Limb (tissue), 2 donors: ENCODE measurements around the gene RERG.

Experiments
- DNase-seq, 2 donors: peaks; one replicate each; pipeline ENCODE4 v3.0.0-alpha.2; 2016; ENCODE audit errors: extremely low spot score in 2 of 2

The RERG gene

GRCh38 chr12:15188127-15188526 is 33.1 kb downstream of the RERG start:
- DNase-seq, result no peak

GRCh38 chr12:15186597-15186996 is 34.6 kb downstream of the RERG start:
- no peak for DNase-seq

DNA sequence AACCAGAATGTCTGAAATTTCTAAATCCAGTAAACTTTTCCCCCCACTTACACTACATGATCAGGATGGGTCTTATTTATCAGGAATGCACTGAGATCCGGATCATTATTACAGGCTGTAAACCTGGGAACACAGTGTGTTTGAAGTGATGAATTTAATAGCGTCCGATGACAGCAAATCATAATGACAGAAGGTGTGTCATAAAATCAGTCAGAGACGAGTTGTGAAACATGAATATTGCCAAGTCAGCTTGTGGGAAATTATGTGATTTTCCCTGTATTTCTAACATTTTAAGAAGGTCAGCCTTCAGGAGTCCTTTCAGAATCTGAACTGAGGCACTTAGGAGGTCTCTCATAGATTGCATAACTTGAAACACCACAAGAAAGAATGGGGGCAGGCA is 36.7 kb downstream of the RERG start:
- DNase-seq, result no peak

DNA sequence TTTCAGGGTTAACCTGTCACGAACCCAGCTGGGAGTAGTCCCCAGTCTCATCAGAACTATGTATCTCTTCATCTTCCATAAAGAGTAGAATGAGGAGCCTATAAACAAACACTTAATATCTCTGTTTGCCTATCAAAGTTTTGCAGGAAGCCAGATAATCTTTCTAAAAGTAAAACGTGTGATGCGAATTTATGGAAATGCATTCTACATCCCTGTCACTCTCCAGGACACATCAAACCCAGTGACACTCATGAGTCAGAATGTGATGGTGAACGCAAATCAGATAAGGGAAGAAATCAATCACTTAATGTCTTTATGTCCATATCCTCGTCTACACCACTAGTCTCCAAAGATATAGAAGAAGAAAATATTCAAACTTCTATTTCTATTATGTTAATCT is 37.4 kb downstream of the RERG start:
- DNase-seq, result no peak

- DNase-seq, result no peak
Observed at GRCh38 chr12:15181017-15181683, 40.1 kb downstream of the RERG start.

- DNase-seq, result no peak
Observed at GRCh38 chr12:15180325-15180724, 40.9 kb downstream of the RERG start.

- no peak for DNase-seq
Observed at GRCh38 chr12:15179672-15180071, 41.5 kb downstream of the RERG start.

DNA sequence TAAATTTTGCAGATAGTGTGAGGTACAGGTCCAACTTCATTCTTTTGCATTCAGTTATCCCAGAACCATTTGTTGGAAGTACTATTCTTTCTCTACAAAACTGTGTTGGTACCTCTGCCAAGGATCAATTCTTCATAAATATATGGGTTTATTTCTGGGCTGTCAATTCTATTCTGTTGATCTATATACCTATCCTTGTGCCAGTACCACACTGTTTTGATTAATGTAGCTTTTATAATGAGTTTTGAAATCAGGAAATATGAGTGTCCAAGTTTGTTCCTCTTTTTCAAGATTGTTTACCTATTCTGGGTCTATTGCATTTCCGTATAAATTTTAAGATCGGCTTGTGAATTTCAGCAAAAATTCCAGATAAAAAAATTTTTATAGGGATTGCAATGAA is 48.1 kb downstream of the RERG start:
- DNase-seq, result no peak

- DNase-seq, result no peak
Observed at GRCh38 chr12:15172060-15172822, 49.0 kb downstream of the RERG start.

DNA sequence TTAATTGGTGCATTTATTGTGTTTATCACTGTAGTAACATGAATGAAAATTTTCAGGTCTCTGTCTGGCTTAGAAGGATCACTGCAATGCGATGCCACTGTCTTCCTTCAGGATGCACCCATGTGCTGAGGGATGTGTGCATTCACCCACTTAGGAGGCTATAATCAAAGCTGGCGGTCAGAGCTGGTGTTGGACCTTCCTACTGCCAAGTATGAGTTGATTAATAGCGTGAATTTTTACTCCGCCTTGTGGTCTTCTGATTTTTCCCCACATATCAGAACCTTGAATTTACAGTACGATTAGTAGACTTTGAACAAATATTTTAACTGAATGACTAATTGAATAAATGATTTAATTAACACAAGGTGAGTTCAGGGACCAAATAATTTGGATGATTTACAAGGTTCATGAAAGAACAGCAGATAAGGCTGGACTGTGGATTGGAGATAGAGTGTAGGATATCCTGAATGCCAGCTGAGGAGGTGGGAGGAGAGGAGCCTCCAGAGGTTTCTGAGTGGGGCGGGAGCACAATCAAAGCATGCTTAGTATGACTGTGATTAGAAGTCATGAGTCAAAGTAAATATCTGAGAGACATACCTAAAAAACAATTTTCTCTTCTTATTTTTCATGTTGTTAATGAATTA is 50.1 kb downstream of the RERG start:
- no peak for DNase-seq

DNA sequence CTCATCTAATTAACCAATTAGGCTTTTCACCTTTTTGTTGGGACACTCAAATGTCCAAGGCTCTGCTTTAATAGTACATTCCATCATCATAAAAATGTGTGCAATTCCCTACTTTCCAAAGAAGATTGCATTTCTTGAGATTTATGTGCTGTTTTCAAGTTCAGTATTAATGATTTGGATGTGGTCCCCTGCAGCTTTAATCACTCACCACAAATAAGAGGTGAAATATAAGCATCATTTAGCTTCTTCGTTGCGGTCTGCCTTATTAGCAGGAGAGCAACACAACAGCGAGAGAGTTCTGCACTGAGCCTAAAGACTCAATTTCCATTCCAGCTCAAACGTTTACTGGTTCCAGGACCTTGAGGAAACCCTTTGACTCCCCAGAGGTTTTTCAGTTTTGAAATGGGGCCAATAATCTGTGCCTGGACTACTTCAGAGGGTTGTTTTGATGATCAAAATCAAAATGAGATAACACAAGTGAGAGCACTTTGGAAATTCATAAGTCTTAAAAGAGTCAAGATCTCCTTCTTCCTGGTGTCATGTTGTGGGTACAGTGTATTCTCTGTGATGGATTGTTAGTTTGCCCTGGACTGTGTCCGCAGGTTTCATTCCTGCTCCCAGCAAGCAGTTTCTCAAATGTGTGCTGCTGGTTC is 53.1 kb downstream of the RERG start:
- no peak for DNase-seq

DNA sequence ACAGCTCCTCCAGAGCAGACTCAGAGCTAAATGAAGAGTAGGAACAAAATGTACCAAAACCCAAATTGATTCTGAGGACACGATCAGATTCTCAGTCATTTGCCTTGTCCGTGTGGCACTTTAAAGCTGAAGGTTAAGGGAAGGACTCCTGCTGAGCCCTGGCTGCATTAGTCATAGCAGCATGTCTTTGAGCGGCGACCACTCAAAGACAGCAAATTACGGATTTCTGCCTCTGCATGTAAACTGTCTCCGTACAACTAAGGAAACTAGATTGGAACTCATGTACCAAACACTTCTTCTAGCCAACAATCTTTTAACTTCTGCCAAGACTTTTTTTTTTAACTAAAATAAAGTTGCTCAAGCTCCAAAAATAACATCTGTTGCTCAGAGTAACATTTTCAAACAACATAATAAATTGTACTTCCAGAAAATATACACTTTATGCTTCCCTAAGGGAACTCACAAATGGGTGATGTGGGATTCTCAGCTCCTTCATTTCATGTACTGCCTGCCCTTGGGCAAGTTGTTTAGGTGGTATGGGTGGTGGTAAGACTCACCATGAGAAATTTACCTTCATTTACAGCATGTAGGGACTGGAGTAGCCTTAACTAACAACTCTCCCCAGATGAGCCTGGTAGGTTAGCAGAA is 56.1 kb downstream of the RERG start:
- peak in 1 of 2 donors; percentile 51 for DNase-seq

DNA sequence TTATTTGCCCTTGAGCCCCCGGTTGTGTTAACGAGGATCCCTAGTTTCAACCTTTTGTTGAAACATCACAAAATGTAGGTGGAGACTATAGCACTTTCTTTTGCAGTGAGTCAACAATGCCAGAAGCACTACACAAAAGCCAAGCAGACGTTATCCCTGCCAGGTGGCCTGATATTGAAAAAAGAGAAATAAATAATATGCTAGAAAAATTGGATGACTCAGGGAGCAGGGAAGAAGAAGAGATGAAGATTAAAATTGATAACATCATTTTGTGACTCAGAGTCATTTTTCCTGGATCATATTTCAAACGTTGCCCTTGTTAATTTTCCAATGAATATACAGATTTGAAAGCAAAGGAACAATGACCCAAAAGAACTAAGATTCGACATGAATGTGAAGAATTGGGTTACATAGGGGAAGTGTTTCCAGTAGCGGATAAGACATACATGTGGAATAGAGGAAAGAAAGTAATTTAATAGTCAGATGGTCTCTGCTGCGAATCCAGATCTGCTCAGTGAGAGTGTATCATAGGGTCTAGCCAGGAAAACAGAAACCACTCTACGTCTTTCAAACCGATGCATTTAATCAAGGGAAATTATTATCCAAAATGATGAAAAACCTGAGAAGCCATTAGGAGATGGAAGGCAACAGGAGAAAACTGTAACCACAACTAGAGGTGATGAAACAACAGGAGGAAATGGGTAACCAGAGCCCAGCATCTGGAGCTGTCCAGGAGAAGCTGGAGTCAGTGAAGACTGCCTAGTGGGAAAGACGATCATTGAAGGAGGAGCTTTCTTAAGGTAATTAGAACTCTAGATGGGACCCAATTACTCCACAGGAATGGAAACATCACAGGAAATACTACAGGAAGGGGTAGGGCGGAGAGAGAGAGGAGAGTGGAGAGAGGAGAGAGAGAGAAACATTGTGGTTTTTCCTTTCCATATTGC is 57.9 kb downstream of the RERG start:
- DNase-seq, result no peak

DNA sequence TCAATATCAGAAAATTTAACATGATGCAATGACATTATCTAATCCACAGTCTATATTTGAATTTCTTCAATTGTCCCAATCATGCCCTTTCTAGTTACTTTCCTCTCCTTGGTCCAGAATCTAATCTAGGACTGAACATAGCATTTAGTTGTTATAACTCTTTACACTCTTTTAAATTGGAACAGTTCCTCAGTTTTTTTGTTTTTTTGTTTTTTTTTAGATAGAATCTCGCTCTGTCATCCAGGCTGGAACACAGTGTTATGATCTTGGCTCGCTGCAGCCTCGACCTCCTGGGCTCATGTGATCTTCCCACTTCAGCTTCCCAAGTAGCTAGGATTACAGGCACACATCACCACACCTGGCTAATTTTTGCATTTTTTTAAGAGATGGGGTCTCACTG is 63.1 kb downstream of the RERG start:
- DNase-seq, result no peak

- no peak for DNase-seq
Observed at GRCh38 chr12:15157269-15157671, 63.9 kb downstream of the RERG start.

- no peak for DNase-seq
Observed at GRCh38 chr12:15155271-15155670, 65.9 kb downstream of the RERG start.

DNA sequence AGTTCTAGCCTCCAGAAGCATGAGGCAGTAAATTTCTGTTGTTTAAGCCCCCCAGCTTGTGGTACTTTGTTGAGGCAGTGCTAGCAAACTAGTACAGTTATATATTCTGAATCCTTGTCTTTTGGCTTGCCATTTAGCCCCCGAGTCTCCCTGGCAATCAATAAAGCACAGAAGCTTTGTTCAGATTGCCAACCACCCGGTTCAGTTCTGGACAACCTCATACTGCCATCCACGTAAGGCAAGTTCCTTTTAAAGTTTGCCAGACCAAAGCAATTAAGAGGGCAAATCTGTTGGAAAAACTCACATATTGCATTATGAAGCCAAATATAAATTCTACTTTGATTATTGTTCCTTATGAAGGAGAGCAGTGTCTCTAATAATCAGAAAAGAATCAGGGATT is 67.1 kb downstream of the RERG start:
- no peak for DNase-seq

GRCh38 chr12:15152868-15153267 is 68.3 kb downstream of the RERG start:
- no peak for DNase-seq

GRCh38 chr12:15152456-15152855 is 68.8 kb downstream of the RERG start:
- DNase-seq, result no peak
